GM19240 (cell line): ENCODE measurements around the gene CRIM1.
"Not testable (repeated sequence)": the region's sequence is repeated elsewhere in the genome, so short reads cannot be mapped to it uniquely, and the experiment has no call there.

Experiments used
- DNase-seq: peaks from one replicate; pipeline ENCODE4 v3.0.0; 2011; ENCODE audit warnings: low spot score; ENCODE audit not compliant: insufficient read length

The CRIM1 gene

GRCh38 chr2:36351291-36351690 is 4.3 kb upstream of the CRIM1 start:
- no peak for DNase-seq

DNA sequence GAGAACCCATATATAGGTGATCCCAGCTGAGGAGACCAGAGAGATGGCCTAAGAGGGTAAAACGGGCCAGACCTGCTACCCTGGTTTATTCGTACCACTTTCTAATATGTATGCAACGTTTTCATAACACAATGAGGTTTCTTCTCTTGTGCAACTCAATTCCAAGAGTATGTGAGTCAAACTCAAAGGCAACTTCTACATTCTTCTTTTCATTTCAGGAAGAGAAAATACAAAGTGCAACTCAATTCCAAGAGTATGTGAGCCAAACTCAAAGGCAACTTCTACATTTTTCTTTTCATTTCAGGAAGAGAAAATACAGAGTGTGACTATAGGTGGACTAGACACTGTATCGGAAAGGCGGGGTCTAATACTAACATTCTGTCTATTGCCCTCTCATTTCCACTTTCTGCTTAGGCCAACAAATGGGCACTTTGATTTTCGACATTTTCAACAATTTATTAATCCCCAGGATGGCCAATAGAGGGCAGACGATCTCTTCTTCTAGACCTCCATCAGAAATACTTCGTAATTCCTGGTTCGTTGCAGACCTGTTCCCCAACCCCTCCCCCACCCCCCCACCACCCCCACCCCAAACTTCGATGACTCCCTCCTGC is 3.7 kb upstream of the CRIM1 start:
- DNase-seq = no peak

DNA sequence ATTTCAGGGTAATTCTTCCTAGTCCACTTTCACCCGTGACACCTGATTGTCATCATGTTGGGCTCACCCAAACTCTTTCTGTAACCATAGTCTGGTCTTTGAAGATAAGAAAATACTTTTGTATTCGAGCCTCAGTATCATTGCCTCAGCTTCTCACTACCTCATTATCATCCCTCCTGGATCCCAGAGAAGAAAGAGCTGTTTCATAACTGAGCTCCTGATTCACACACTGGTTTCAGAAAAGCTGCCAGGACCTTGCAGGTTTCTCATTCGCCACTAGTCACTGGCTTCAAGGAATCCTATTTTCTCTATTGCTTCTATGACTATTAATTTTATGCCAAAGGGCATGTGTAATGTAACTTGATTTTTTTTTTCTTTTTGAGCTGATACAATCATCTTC is 2.9 kb upstream of the CRIM1 start:
- DNase-seq = no peak

DNA sequence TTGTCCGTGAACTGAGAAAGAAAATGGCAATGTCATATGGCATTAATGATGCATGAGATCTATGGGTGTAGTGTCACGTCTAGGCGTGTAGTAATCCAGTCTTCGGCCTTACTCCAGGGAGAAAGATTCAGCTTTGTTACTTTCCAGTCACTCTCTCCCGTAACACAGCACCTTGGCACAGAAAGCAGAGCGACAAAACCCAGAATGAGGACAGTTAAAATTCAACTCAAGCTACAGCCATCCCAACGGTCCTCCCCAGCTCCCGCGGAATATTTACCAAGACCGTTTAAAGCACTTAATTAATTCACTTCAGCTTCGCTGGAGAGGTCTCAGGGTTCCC is 797 bp upstream of the CRIM1 start:
- DNase-seq = no peak

DNA sequence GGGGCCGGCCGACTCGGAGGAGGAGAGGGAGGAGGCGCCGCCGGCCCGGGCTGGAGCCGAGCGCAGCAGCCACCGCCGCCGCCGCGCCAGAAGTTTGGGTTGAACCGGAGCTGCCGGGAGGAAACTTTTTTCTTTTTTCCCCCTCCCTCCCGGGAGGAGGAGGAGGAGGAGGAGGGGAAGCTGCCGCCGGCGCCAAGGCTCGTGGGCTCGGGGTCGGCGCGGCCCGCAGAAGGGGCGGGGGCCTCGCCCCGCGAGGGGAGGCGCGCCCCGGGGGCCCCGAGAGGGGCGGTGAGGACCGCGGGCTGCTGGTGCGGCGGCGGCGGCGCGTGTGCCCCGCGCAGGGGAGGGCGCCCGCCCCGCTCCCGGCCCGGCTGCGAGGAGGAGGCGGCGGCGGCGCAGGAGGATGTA is 316 bp downstream of the CRIM1 start:
- no peak for DNase-seq

DNA sequence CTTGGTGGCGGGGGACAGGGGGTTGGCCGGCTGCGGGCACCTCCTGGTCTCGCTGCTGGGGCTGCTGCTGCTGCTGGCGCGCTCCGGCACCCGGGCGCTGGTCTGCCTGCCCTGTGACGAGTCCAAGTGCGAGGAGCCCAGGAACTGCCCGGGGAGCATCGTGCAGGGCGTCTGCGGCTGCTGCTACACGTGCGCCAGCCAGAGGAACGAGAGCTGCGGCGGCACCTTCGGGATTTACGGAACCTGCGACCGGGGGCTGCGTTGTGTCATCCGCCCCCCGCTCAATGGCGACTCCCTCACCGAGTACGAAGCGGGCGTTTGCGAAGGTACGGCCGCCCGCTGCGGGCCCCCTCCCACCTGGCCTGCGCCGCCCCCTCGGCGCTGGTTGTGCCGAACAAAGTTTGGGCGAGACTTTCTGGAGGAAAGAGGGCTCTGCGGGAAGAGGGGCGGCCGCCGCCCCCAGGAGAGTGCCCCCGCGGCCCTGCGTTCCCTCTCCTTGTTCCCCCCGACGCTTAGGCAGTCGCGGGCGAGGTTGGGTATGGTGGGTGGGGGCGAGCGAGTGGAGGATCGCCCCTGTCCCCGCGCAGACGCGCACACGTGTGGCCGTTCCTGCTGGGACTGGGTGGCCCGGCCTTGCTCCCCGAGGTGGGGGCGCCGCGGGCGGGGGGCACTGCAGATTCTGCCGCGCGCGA is 866 bp downstream of the CRIM1 start:
- no peak for DNase-seq

- no peak for DNase-seq
Measured at GRCh38 chr2:36356990-36357846, 1.6 kb downstream of the CRIM1 start.

GRCh38 chr2:36357847-36358659 is 2.5 kb downstream of the CRIM1 start:
- no peak for DNase-seq

DNA sequence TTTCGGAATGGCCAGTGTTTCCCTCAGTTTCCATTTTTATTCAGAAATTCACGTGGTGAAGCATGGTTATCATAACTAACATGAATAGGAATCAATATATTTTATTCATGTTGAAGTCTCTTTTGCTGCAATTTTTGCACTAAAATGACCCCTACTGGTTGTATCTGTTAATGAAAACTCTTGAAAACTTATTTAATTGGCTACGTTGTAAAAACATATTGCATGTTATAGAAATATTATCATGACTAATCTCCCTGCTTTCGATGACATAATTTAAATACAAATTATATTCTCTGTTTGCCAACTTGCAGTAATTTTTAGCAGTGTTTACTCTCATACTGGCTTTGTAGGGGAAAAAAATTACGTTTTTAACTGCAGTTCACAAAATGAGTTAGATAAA is 3.5 kb downstream of the CRIM1 start:
- DNase-seq = no peak

- no peak for DNase-seq
Measured at GRCh38 chr2:36360063-36360462, 4.5 kb downstream of the CRIM1 start.

DNA sequence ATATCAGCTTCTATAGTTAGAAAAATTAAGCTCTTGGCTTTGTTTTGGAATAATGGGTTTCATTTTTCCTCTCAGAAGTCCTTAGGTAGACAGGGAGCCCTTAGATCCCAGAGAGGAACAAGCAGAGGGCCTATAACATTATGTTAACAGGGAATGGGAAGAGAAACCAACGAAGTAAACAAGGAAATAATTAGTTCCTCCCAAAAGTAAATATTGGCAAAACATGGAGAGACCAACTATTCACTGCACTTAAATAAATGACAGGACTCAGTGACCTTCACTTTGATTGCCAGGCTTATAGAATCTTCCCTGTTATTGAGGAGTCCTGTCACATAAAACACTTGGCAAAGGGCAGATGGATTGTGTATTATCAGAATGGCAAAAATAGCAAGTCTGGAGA is 5.3 kb downstream of the CRIM1 start:
- DNase-seq = no peak

GRCh38 chr2:36361396-36361795 is 5.8 kb downstream of the CRIM1 start:
- no peak for DNase-seq

GRCh38 chr2:36362291-36362690 is 6.7 kb downstream of the CRIM1 start:
- no peak for DNase-seq

- not testable (repeated sequence) for DNase-seq
Measured at GRCh38 chr2:36363085-36363484, 7.5 kb downstream of the CRIM1 start.

DNA sequence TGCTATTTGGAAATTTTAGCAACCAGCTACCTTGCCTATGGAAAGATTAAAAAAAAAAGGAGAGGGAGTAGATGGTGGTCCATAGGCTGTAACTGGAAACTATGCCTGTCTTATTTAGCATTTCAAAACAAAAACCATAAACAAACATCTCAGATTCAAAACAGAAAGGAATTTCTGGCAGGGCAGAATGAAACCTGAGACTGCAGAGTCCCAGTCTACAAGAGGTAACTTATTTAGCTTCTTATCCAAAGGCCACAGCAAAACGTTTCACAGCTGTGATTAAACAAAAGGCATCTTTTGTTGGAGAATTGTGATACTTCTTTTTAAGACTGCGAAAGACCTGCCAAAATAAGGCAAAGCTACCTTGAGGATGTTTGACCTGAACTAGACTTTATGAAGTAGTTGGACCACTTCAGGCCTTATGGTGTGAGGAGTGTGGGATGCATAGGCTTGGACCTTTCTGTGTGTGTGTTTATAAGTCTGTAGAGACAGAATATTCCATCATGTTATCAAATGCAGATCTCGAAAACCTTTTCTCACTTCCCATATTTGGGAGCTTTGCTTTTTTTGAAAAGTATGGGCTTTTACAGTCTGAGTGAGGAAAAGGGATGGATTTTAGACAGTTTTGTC is 11.0 kb downstream of the CRIM1 start:
- DNase-seq = no peak

DNA sequence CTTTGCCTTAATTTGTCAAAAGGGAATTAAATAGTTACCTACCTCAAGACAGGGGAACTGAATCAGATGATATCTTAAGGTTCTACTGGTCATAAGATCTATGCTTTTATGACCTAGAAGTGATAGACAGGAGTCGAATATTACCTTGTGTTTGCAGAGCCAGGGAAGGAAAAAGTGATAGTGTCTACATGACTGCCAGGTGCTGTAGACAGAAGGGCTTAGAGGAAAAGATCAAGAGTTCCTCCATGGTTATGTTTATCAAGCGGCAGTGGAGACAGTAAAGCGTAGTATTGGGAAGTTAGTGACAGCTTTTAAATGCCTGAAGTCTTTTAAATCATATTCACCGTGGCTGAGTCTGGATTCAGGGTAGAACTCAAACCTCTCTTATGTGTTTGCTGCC is 11.9 kb downstream of the CRIM1 start:
- no peak for DNase-seq

DNA sequence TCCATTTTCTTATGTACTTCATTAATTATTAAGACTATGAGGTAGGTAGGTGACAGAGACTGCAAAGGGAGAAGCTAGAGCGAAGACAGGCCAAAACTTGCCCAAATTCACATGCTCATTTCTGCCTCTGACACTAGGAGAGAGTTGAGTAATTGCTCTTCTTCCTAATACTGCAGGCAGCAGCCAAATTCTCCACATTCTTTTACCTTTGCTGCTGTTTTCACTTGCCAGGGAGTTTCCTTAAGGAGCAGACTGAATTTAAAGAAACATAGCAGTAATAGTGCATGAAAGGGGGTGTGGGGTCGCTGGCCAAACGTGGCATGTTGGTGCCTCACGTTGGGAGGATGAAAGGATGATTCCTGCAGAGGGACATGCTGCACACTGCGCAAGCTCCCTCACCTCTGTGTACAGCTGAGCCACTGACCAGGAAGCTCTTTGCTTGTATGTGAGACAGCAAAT is 12.3 kb downstream of the CRIM1 start:
- no peak for DNase-seq

- no peak for DNase-seq
Measured at GRCh38 chr2:36368438-36368837, 12.9 kb downstream of the CRIM1 start.

DNA sequence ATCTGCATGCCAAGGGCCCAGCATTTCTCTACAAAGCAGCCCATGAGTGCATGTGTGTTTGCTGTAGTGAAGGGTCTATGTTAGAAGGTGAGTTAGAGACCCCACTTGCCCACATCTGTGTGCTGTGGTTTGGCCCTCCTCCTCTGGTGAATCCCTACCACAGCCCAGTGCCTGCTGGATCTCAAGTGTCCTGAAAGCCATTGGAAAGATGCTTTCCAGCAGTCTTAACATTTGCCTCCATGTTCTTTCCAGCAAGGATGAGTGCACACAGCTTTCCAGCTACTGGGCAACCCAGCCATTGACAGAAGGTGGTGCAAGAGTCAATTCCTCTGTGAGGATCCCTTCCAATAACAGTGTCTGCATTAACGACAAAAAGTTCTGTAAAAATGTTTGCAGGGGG is 13.6 kb downstream of the CRIM1 start:
- DNase-seq = no peak

DNA sequence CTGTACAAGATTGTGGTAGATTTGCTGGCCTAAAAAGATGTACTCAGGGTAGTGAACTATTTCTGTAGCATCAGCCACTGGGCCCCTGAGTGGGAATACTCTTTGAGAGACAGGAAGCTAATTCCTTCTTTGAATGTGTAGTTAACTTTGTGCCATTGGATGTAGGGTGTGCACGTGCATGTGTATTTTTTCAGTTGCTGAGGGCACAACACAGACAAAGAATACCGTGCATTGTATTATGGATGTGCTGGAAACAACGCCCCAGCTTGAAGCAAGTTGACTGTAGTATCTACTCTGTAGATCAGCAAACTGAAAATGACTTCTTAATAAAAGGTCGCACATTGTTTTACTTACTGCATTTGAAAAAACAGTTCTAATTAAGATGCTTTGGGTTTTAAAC is 14.1 kb downstream of the CRIM1 start:
- DNase-seq = no peak

GRCh38 chr2:36370281-36370680 is 14.7 kb downstream of the CRIM1 start:
- DNase-seq = no peak
